DOHH2 (cell line): ENCODE results near the gene NANOGP8.

Experiments used
- H3F3A ChIP-seq: fragments of 200-600 bp; sonication (generic), shearing (Covaris generic); 2 replicates; pipeline ENCODE4 v1.6.0; 2016; ENCODE audit warnings: antibody characterized with exemption, mild to moderate bottlenecking; ENCODE audit not compliant: control insufficient read depth, insufficient read depth
- H3K27ac ChIP-seq: fragments of 200-600 bp; sonication (generic); 2 replicates; pipeline ENCODE4 v1.5.1; 2014; ENCODE audit warnings: low read depth, mild to moderate bottlenecking, low read length, moderate library complexity
- H3K27me3 ChIP-seq: fragments of 200-600 bp; sonication (generic); 2 replicates; pipeline ENCODE4 v1.6.1; 2014; ENCODE audit warnings: mild to moderate bottlenecking, low read length, mixed read lengths; ENCODE audit not compliant: control insufficient read depth
- H3K36me3 ChIP-seq: fragments of 200-600 bp; sonication (generic); 2 replicates; pipeline ENCODE4 v1.6.1; 2014; ENCODE audit warnings: mild to moderate bottlenecking, low read length, moderate library complexity, mixed read lengths; ENCODE audit not compliant: control insufficient read depth
- H3K4me1 ChIP-seq: fragments of 200-600 bp; sonication (generic); 2 replicates; pipeline ENCODE4 v1.6.1; 2014; ENCODE audit warnings: mild to moderate bottlenecking, low read length, mixed read lengths; ENCODE audit not compliant: control insufficient read depth
- H3K4me2 ChIP-seq: fragments of 200-600 bp; sonication (generic); 2 replicates; pipeline ENCODE4 v1.6.0; 2014; ENCODE audit warnings: mild to moderate bottlenecking, low read length, moderate library complexity
- H3K4me3 ChIP-seq: fragments of 200-600 bp; sonication (generic); 2 replicates; pipeline ENCODE4 v1.5.1; 2014; ENCODE audit warnings: mild to moderate bottlenecking, low read length, mixed read lengths
- H3K79me2 ChIP-seq: fragments of 200-600 bp; sonication (generic); 2 replicates; pipeline ENCODE4 v1.6.1; 2014; ENCODE audit warnings: mild to moderate bottlenecking, low read length, mixed read lengths; ENCODE audit not compliant: control insufficient read depth
- H3K9me2 ChIP-seq: fragments of 200-600 bp; sonication (generic); replicated peaks from 2 replicates; pipeline ENCODE4 v1.6.1; 2014; ENCODE audit warnings: mild to moderate bottlenecking, low read length, mixed read lengths; ENCODE audit not compliant: control insufficient read depth
- H3K9me3 ChIP-seq: fragments of 200-600 bp; sonication (generic); 2 replicates; pipeline ENCODE4 v1.6.1; 2014; ENCODE audit warnings: antibody characterized with exemption, low read length, mixed read lengths; ENCODE audit not compliant: control insufficient read depth, insufficient read depth
- H4K20me1 ChIP-seq: fragments of 200-600 bp; sonication (generic); 2 replicates; pipeline ENCODE4 v1.6.0; 2014; ENCODE audit warnings: low read depth, mild to moderate bottlenecking, antibody characterized with exemption, low read length, moderate library complexity; ENCODE audit not compliant: control insufficient read depth, insufficient read depth
- EZH2phosphoT487 ChIP-seq: fragments of 200-600 bp; sonication (generic); IDR thresholded peaks from 2 replicates; pipeline ENCODE4 v1.6.1; 2017; ENCODE audit warnings: borderline replicate concordance, mild to moderate bottlenecking, antibody characterized with exemption, low read length, moderate library complexity, mixed read lengths
- TF ChIP-seq, protein P1 (sequence below): fragments of 200-600 bp; sonication (generic); IDR thresholded peaks from one replicate; pipeline ENCODE4 v1.5.1; 2014; ENCODE audit warnings: antibody characterized with exemption, mild to moderate bottlenecking, low read depth, low read length; ENCODE audit not compliant: poor library complexity, severe bottlenecking

Gene NANOGP8

DNA sequence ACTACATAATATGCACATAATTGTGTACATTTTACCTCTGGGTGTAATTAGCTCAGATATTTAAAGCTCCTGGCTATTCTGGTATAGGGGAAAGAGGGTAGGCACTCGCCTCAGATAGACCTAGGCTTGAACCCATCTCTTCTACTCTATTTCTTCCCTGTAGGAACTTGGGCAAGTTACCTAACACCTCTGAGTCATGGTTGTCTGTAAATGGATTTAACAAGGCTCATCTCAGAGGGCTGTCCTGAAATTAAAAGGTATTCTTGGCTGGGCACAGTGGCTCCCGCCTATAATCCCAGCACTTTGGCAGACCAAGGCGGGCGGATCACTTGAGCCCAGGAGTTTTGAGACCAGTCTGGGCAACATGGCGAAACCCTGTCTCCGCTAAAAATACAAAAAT is 30.7 kb downstream of the NANOGP8 start:
- Histone ChIP-seq H3K36me3 (no peaks in the 10 kb centered on the region), H3F3A (no peaks in the 10 kb centered on the region), H4K20me1 (no peaks in the 10 kb centered on the region), H3K27ac (no peak overlapping the region), H3K4me1 (0 out of 2 replicates have a peak, but pooled peaks cover 3% of the 10 kb centered on the region), H3K4me2 (no peak overlapping the region), H3K79me2 (no peaks in the 10 kb centered on the region), H3K9me3 (no peaks in the 10 kb centered on the region), H3K27me3 (no peaks in the 10 kb centered on the region), H3K4me3 (no peak overlapping the region), H3K9me2 (no peaks in the 10 kb centered on the region)
- TF ChIP-seq EZH2phosphoT487, result no peak

DNA sequence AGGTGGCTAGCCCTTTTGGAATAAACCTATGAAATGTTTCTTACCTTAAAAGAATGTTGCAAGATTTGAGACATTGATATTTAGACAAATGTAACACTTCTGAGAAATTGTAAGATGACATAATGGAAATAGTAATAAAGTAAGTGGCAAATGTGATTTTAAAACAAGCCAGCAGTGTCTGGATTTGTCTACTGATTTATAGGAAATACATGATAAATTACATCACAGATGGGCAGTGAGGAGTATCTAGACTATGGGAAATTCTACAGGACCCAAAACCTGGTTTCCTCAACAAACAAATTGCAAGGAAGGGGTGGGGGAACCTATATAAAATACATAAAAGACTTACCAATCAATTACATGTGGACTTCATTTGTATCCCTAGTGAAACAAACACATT is 37.1 kb downstream of the NANOGP8 start:
- no peak for TF ChIP-seq EZH2phosphoT487
- TF ChIP-seq, protein P1, sequence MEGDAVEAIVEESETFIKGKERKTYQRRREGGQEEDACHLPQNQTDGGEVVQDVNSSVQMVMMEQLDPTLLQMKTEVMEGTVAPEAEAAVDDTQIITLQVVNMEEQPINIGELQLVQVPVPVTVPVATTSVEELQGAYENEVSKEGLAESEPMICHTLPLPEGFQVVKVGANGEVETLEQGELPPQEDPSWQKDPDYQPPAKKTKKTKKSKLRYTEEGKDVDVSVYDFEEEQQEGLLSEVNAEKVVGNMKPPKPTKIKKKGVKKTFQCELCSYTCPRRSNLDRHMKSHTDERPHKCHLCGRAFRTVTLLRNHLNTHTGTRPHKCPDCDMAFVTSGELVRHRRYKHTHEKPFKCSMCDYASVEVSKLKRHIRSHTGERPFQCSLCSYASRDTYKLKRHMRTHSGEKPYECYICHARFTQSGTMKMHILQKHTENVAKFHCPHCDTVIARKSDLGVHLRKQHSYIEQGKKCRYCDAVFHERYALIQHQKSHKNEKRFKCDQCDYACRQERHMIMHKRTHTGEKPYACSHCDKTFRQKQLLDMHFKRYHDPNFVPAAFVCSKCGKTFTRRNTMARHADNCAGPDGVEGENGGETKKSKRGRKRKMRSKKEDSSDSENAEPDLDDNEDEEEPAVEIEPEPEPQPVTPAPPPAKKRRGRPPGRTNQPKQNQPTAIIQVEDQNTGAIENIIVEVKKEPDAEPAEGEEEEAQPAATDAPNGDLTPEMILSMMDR, result no peak
- H3F3A ChIP-seq, result no peaks in the 10 kb centered on the region
- no peak overlapping the region for H3K4me3 ChIP-seq
- no peaks in the 10 kb centered on the region for H3K27me3 ChIP-seq
- H3K27ac ChIP-seq, result no peak overlapping the region
- peaks cover 4% of the 10 kb centered on the region; the same call in 1 of the 2 replicates for H3K4me1 ChIP-seq
- H3K36me3 ChIP-seq, result no peaks in the 10 kb centered on the region
- H3K4me2 ChIP-seq, result no peak overlapping the region
- no peaks in the 10 kb centered on the region for H3K79me2 ChIP-seq
- H4K20me1 ChIP-seq, result no peaks in the 10 kb centered on the region
- H3K9me2 ChIP-seq, result no peaks in the 10 kb centered on the region
- H3K9me3 ChIP-seq, result no peaks in the 10 kb centered on the region

DNA sequence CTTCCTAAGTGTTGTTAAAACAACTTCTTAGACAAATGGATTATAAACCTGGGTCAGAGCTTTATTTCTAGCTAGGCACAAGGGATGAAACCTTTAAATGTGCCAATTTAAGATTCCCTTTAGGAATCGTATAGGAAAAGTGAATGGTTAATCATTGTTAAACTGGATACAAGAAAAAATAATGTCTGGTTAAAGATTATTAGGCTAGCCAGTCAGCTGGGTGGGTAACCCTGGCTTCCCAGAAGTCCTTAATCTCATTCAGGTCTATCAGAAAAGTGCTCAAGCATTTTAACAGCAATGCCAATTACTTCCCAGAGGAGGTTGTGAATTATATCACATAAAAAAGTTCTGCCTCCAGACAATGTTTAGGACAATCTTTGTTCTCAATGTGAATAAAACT is 37.6 kb downstream of the NANOGP8 start:
- H3K4me3 ChIP-seq, result no peak overlapping the region
- no peaks in the 10 kb centered on the region for H4K20me1 ChIP-seq
- no peaks in the 10 kb centered on the region for H3K9me2 ChIP-seq
- H3K27ac ChIP-seq, result no peak overlapping the region
- H3F3A ChIP-seq, result no peaks in the 10 kb centered on the region
- H3K9me3 ChIP-seq, result no peaks in the 10 kb centered on the region
- no peak overlapping the region for H3K4me2 ChIP-seq
- H3K4me1 ChIP-seq, result peaks cover 4% of the 10 kb centered on the region; the same call in 1 of the 2 replicates
- no peaks in the 10 kb centered on the region for H3K27me3 ChIP-seq
- H3K79me2 ChIP-seq, result no peaks in the 10 kb centered on the region
- no peaks in the 10 kb centered on the region for H3K36me3 ChIP-seq
- no peak for TF ChIP-seq EZH2phosphoT487
- TF ChIP-seq, protein P1, result no peak

DNA sequence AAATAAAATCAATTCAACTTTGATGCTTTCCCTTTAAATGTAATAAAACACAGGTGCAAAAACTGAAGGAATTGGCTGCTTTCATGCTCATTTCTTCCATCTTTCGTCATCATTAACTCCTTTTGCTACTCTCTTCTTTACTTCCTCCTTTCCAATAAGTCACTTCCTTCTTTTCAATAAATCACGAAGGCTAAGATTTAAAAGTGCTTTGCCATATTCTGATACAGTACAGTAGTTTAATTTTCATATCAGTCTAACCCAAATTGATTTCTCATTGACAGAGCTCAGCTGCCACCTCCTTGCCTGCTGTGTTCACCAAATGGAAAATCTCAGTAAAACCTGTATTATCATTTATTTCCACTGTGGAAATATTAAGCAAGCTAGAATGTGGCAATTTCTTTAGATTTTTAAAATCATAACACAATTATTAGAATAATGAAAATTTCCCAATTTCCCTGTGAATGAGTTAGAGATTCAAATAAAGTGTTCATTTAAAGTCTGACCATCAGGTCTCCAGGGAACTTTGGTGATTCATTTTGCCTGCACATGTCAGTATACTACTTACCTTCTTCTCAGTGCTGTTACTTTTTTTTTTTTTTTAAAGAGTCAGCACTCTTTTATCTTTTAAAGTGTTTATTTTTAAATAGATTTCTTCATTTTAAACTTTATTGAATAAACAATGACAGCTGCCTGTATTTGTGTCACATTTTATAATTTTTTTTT is 41.6 kb downstream of the NANOGP8 start:
- Histone ChIP-seq H3K36me3 (no peaks in the 10 kb centered on the region), H3F3A (no peaks in the 10 kb centered on the region), H3K27ac (no peak overlapping the region), H3K9me2 (no peaks in the 10 kb centered on the region), H4K20me1 (no peaks in the 10 kb centered on the region), H3K9me3 (no peaks in the 10 kb centered on the region), H3K4me2 (no peak overlapping the region), H3K4me1 (peaks cover 4% of the 10 kb centered on the region; the same call in 1 of the 2 replicates), H3K79me2 (no peaks in the 10 kb centered on the region), H3K27me3 (no peaks in the 10 kb centered on the region), H3K4me3 (no peak overlapping the region)
- TF ChIP-seq, protein P1, result no peak
- no peak for TF ChIP-seq EZH2phosphoT487
